ENCODE results near the gene FAM98A. TPM values are rescaled to one million over a fixed set of nuclear protein-coding genes. Genes with fewer than 3 reads are reported as not detected.

Gene FAM98A
- total and polyA plus RNA-seq, 7 donors: 11.8 to 53.2 (median 20.9) TPM

GRCh38 chr2:33583194-33583938, 15.7 kb downstream of the FAM98A start:
- peaks cover 0 to 22% (median 10%) of the 10 kb centered on the region in 4 donors for H3K4me1 ChIP-seq
- H3K27ac ChIP-seq: peak overlapping the region in 1 of 4 donors; percentile 18
- no peaks in the 10 kb centered on the region for H3K9me3 ChIP-seq
- WGBS, 2 donors: 8 to 26% methylated on average over 2 of the region's 2 CpGs
- H3K27me3 ChIP-seq: no peaks in the 10 kb centered on the region
- no peak overlapping the region for H3K4me3 ChIP-seq
- TF ChIP-seq EP300 (IDR thresholded peaks at IDR 0.05) (no peak), CTCF (IDR thresholded peaks at IDR 0.05) (peak; percentile 39 to 73 (median 62))
- H3K36me3 ChIP-seq: peaks cover 8 to 31% (median 14%) of the 10 kb centered on the region in 4 donors
- no peak for DNase-seq
- intact Hi-C loops (cut with DNase I): loop anchor here (5.0 kb wide), 3 partner anchors 106 to 636 kb away; partner anchors contain the start of genes LTBP1 and RASGRP3

GRCh38 chr2:33581872-33582271, 17.2 kb downstream of the FAM98A start:
- no peak overlapping the region for H3K4me3 ChIP-seq
- intact Hi-C loops (cut with DNase I): loop anchor here (5.0 kb wide), 3 partner anchors 105 to 635 kb away; partner anchors contain the start of genes LTBP1 and RASGRP3
- no peaks in the 10 kb centered on the region for H3K27me3 ChIP-seq
- peaks cover 8 to 25% (median 14%) of the 10 kb centered on the region in 4 donors for H3K36me3 ChIP-seq
- H3K27ac ChIP-seq: no peak overlapping the region
- DNase-seq: no peak
- WGBS, 2 donors: 64 to 87% methylated on average over 5 of the region's 5 CpGs
- peaks cover 0 to 13% (median 9%) of the 10 kb centered on the region in 4 donors for H3K4me1 ChIP-seq
- H3K9me3 ChIP-seq: no peaks in the 10 kb centered on the region
- TF ChIP-seq EP300 (IDR thresholded peaks at IDR 0.05) (no peak), POLR2AphosphoS5 (IDR thresholded peaks at IDR 0.05) (no peak), POLR2A (IDR thresholded peaks at IDR 0.05) (no peak), CTCF (IDR thresholded peaks at IDR 0.05) (no peak)

- TF ChIP-seq EP300 (IDR thresholded peaks at IDR 0.05) (no peak), POLR2A (IDR thresholded peaks at IDR 0.05) (no peak), POLR2AphosphoS5 (IDR thresholded peaks at IDR 0.05) (no peak), CTCF (IDR thresholded peaks at IDR 0.05) (no peak)
- no peaks in the 10 kb centered on the region for H3K9me3 ChIP-seq
- intact Hi-C loops (cut with DNase I): no loop called here
- 90 to 91% methylated on average over 5 of the region's 5 CpGs for WGBS, 2 donors
- H3K4me1 ChIP-seq: no peaks in the 10 kb centered on the region
- no peak overlapping the region for H3K4me3 ChIP-seq
- H3K36me3 ChIP-seq: peaks cover 0 to 7% (median 2%) of the 10 kb centered on the region in 4 donors
- no peak overlapping the region for H3K27ac ChIP-seq
- no peak for DNase-seq
- no peaks in the 10 kb centered on the region for H3K27me3 ChIP-seq
Measured at GRCh38 chr2:33579227-33579626, 19.9 kb downstream of the FAM98A start.

- Histone ChIP-seq H3K4me3 (no peak overlapping the region), H3K27me3 (no peaks in the 10 kb centered on the region), H3K4me1 (no peaks in the 10 kb centered on the region), H3K27ac (no peak overlapping the region), H3K36me3 (no peaks in the 10 kb centered on the region), H3K9me3 (no peaks in the 10 kb centered on the region)
- intact Hi-C loops (cut with DNase I): no loop called here
- no peak for DNase-seq
- TF ChIP-seq EP300 (IDR thresholded peaks at IDR 0.05): no peak
- no peak for TF ChIP-seq POLR2AphosphoS5 (IDR thresholded peaks at IDR 0.05)
- TF ChIP-seq POLR2A (IDR thresholded peaks at IDR 0.05): no peak
- TF ChIP-seq CTCF (IDR thresholded peaks at IDR 0.05): no peak
- 50% methylated on average over 2 of the region's 2 CpGs for WGBS, 2 donors
Measured at GRCh38 chr2:33577668-33578067, 21.4 kb downstream of the FAM98A start.

Measured in sigmoid colon (tissue), 7 donors.